ENCODE results near the gene CDH4. TPM values are rescaled to one million over a fixed set of nuclear protein-coding genes. Genes with fewer than 3 reads are reported as not detected.

Gene CDH4
- total and polyA plus RNA-seq, 2 of the 4 experiments (the other 2 are of a cell fraction) = 1.6 to 3.5 TPM

DNA sequence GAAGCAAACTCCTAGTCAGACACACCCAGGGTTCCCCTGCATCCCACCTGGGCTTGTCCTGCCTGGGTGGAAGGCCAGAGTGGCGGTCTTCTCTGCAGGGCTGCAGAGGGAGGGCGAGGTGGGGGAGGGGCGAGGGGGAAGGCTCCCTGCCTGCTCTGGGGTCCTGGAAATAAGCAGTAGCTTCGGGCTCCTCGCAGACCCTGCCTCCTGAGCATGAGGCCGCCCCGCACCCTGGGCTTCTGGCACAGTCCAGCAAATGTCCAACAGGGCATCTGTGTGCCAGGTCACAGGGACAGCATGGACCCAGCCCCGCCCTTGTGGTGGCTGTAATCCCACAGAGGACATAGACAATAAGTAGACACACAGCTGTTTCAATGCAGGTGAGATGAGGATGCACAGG lies 619.9 kb downstream of the CDH4 start:
- Histone ChIP-seq H3K14ac (replicated peaks; ENCODE audit: low read depth, low read length) (no peak overlapping the region), H3K56ac (ENCODE audit: extremely low read depth, insufficient read depth, low read length) (no peak overlapping the region), H3K4me1 (ENCODE audit: control insufficient read depth, insufficient read depth, low read length) (no peaks in the 10 kb centered on the region), H2BK120ac (ENCODE audit: low read depth, low read length) (no peak overlapping the region), H3K23ac (ENCODE audit: low read depth, low read length) (no peak overlapping the region), H3K27me3 (ENCODE audit: control insufficient read depth, insufficient read depth, low read length) (no peaks in the 10 kb centered on the region; the same call in 1 of the 2 replicates), H3K9me3 (ENCODE audit: control insufficient read depth, insufficient read depth, low read length) (peaks cover 7% of the 10 kb centered on the region), H3K4me2 (ENCODE audit: low read depth, low read length) (no peak overlapping the region), H3K9ac (ENCODE audit: low read depth, low read length) (no peak overlapping the region), H3K4me3 (ENCODE audit: insufficient read depth, low read depth, low read length) (no peak overlapping the region), H4K20me1 (ENCODE audit: insufficient read depth, low read length) (no peaks in the 10 kb centered on the region), H3K27ac (ENCODE audit: insufficient read depth, low read length) (no peak overlapping the region), H2BK5ac (ENCODE audit: low read depth, low read length, poor library complexity, severe bottlenecking) (no peak overlapping the region), H4K5ac (ENCODE audit: low read depth, low read length) (no peak overlapping the region), H2AK9ac (replicated peaks; ENCODE audit: low read depth, low read length, poor library complexity) (no peak overlapping the region), H2BK15ac (ENCODE audit: low read depth, low read length) (no peak overlapping the region), H2AK5ac (ENCODE audit: low read depth, low read length) (no peak overlapping the region), H2AFZ (replicated peaks; ENCODE audit: low read length, poor library complexity) (no peak overlapping the region), H3K18ac (ENCODE audit: low read depth, low read length) (no peak overlapping the region), H2BK20ac (ENCODE audit: low read depth, low read length) (no peak overlapping the region), H3K79me1 (ENCODE audit: low read depth in 1 of 2, low read length in 2 of 2) (no peaks in the 10 kb centered on the region), H3K9me1 (ENCODE audit: insufficient read depth, low read length) (no peaks in the 10 kb centered on the region), H3K4ac (ENCODE audit: low read depth, low read length) (no peak overlapping the region), H3K36me3 (ENCODE audit: control insufficient read depth, insufficient read depth, low read length) (no peaks in the 10 kb centered on the region), H4K8ac (ENCODE audit: low read depth in 2 of 2, low read length in 2 of 2) (no peak overlapping the region), H4K91ac (ENCODE audit: insufficient read depth, low read depth, low read length) (no peak overlapping the region)
- DNase-seq (no peak), ATAC-seq (ENCODE audit: low read depth) (no peak)
- ChIA-PET POLR2A (ENCODE audit: unreplicated experiment) (no interaction called here), CTCF (no interaction called here)
- BruUV-seq (replicated peaks) = no TSS peak
- intact Hi-C loops (cut with micrococcal nuclease) (no loop called here), in situ Hi-C loops (cut with MboI; ENCODE audit: low sequenced_read_pairs) (no loop called here), dilution Hi-C loops (cut with HindIII; ENCODE audit: low sequenced_read_pairs, unreplicated experiment) (no loop called here)
- TF ChIP-seq, protein P1, sequence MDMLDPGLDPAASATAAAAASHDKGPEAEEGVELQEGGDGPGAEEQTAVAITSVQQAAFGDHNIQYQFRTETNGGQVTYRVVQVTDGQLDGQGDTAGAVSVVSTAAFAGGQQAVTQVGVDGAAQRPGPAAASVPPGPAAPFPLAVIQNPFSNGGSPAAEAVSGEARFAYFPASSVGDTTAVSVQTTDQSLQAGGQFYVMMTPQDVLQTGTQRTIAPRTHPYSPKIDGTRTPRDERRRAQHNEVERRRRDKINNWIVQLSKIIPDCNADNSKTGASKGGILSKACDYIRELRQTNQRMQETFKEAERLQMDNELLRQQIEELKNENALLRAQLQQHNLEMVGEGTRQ (IDR thresholded peaks at IDR 0.05; ENCODE audit: low read depth, low read length) = no peak
- no peak for TF ChIP-seq SMC3 (IDR thresholded peaks at IDR 0.05; ENCODE audit: low read depth, low read length)
- no peak for TF ChIP-seq RCOR1 (IDR thresholded peaks at IDR 0.05; ENCODE audit: insufficient replicate concordance, low read length)
- TF ChIP-seq MXI1 (IDR thresholded peaks at IDR 0.05; ENCODE audit: borderline replicate concordance, low read depth, low read length) = no peak
- TF ChIP-seq NFE2L2 (IDR thresholded peaks at IDR 0.05; ENCODE audit: low read depth, low read length) = no peak
- TF ChIP-seq MAFK (IDR thresholded peaks at IDR 0.05; ENCODE audit: low read depth, low read length) = no peak
- no peak for TF ChIP-seq BHLHE40 (IDR thresholded peaks at IDR 0.05; ENCODE audit: low read depth, low read length)
- TF ChIP-seq, protein P2, sequence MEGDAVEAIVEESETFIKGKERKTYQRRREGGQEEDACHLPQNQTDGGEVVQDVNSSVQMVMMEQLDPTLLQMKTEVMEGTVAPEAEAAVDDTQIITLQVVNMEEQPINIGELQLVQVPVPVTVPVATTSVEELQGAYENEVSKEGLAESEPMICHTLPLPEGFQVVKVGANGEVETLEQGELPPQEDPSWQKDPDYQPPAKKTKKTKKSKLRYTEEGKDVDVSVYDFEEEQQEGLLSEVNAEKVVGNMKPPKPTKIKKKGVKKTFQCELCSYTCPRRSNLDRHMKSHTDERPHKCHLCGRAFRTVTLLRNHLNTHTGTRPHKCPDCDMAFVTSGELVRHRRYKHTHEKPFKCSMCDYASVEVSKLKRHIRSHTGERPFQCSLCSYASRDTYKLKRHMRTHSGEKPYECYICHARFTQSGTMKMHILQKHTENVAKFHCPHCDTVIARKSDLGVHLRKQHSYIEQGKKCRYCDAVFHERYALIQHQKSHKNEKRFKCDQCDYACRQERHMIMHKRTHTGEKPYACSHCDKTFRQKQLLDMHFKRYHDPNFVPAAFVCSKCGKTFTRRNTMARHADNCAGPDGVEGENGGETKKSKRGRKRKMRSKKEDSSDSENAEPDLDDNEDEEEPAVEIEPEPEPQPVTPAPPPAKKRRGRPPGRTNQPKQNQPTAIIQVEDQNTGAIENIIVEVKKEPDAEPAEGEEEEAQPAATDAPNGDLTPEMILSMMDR (conservative IDR thresholded peaks at IDR 0.05; ENCODE audit: low read depth, low read length) = no peak
- no peak for TF ChIP-seq CEBPB (IDR thresholded peaks at IDR 0.05; ENCODE audit: low read depth, low read length)
- TF ChIP-seq, protein P3, sequence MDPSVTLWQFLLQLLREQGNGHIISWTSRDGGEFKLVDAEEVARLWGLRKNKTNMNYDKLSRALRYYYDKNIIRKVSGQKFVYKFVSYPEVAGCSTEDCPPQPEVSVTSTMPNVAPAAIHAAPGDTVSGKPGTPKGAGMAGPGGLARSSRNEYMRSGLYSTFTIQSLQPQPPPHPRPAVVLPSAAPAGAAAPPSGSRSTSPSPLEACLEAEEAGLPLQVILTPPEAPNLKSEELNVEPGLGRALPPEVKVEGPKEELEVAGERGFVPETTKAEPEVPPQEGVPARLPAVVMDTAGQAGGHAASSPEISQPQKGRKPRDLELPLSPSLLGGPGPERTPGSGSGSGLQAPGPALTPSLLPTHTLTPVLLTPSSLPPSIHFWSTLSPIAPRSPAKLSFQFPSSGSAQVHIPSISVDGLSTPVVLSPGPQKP (IDR thresholded peaks at IDR 0.05; ENCODE audit: borderline replicate concordance, low read depth, low read length) = no peak
- no peak for TF ChIP-seq FOS (IDR thresholded peaks at IDR 0.05; ENCODE audit: low read depth, low read length)
- no peak for TF ChIP-seq RFX5 (IDR thresholded peaks at IDR 0.05; ENCODE audit: low read depth, low read length)
- no peak for TF ChIP-seq MAZ (IDR thresholded peaks at IDR 0.05; ENCODE audit: borderline replicate concordance, low read depth, low read length)
- no peak for TF ChIP-seq CHD1 (IDR thresholded peaks at IDR 0.05; ENCODE audit: low read depth, low read length)
- WGBS, 2 experiments (ENCODE audit: extremely low coverage in 2 of 2, insufficient read length in 1 of 2) = 87% methylated on average over 3 of the region's 8 CpGs; no CpG with 5 or more reads in 1 of the 2 experiments

Measured in IMR-90 (cell line).